ENCODE data around the gene IFT88.

The IFT88 gene

DNA sequence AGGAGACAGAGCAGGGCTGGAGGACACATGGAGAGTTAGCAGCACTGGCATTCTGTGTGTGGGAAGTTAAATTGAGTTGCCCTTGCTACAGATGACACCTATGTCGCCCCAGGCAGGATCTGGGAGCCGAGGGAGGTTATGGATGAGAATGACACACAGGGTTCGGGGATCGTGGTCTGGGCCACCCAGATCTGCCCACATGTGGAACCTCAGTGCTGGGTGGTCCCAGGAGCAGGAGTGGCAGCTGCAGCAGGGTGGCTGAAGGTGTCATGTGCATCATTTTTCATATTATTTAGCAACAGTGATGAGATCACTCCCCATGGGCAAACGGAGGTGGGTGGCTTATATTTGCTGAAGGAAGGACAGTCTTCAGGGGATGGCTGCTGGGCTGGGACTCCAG, 139.7 kb downstream of the IFT88 start:
- Mint-ChIP-seq H3K36me3 (no peaks in the 10 kb centered on the region), H3K27me3 (no peaks in the 10 kb centered on the region), H3K4me3 (no peak overlapping the region), H3K4me1 (peaks cover 8% of the 10 kb centered on the region), H3K27ac (no peak overlapping the region), H3K9me3 (no peaks in the 10 kb centered on the region)
- ATAC-seq, result no peak

DNA sequence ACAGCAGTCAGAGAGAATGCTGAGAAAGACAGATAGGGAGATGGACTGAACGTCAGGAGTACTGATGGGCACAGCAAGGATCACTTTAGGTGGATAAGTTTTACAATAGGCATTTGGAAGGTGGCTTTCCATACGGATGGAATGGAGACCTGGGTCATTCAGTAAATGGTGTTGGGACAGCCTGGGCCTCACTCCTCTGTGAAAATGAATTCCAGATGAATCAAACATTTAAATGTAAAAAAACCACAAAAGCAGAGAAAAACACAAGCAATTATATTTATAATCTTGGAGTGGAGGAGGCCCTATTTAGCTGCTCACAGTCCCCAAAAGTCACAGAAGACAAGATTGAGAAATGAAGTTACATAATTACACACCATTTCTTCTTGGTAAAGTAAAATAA, 141.3 kb downstream of the IFT88 start:
- H3K36me3 Mint-ChIP-seq, result no peaks in the 10 kb centered on the region
- ATAC-seq, result no peak
- no peaks in the 10 kb centered on the region for H3K9me3 Mint-ChIP-seq
- peaks cover 15% of the 10 kb centered on the region for H3K4me1 Mint-ChIP-seq
- H3K27me3 Mint-ChIP-seq, result peaks cover 9% of the 10 kb centered on the region
- no peak overlapping the region for H3K27ac Mint-ChIP-seq
- no peak overlapping the region for H3K4me3 Mint-ChIP-seq

- Mint-ChIP-seq H3K27ac (no peak overlapping the region), H3K4me1 (peaks cover 12% of the 10 kb centered on the region)
Observed at GRCh38 chr13:20709369-20709768, 142.4 kb downstream of the IFT88 start.

DNA sequence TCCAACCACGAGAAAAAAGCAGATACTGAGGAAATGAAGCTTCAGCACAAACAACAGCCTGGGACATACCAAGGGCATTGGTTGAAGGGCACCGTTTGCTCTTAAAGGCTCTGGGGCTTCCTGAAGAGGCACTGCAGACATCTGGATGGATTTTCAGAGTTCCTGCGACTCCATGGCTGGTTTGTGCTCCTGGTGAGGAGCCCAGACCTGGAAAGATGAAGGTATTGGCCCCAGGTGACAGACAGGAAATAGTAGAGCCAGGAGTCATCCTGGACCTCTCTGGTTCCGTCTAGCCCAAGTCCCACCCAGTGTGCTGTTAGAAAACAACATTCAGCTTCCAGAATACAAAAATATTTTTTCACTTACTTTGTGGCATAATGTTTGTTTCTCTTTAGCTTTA, 142.8 kb downstream of the IFT88 start:
- peaks cover 22% of the 10 kb centered on the region for H3K27me3 Mint-ChIP-seq
- H3K4me1 Mint-ChIP-seq, result peaks cover 12% of the 10 kb centered on the region
- no peak for ATAC-seq
- no peaks in the 10 kb centered on the region for H3K36me3 Mint-ChIP-seq
- H3K9me3 Mint-ChIP-seq, result no peaks in the 10 kb centered on the region
- no peak overlapping the region for H3K4me3 Mint-ChIP-seq
- no peak overlapping the region for H3K27ac Mint-ChIP-seq

More at GRCh38 chr13:20709369-20709768, 142.4 kb downstream of the IFT88 start:
- Mint-ChIP-seq H3K9me3 (no peaks in the 10 kb centered on the region), H3K4me3 (no peak overlapping the region), H3K27me3 (peaks cover 18% of the 10 kb centered on the region), H3K36me3 (no peaks in the 10 kb centered on the region)
- no peak for ATAC-seq

GRCh38 chr13:20711301-20712044, 144.5 kb downstream of the IFT88 start:
- no peak for ATAC-seq
- Mint-ChIP-seq H3K27me3 (peaks cover 23% of the 10 kb centered on the region), H3K27ac (no peak overlapping the region), H3K36me3 (no peaks in the 10 kb centered on the region), H3K9me3 (no peaks in the 10 kb centered on the region), H3K4me1 (peaks cover 12% of the 10 kb centered on the region), H3K4me3 (no peak overlapping the region)

- no peak for ATAC-seq
- Mint-ChIP-seq H3K4me1 (peaks cover 12% of the 10 kb centered on the region), H3K27me3 (peaks cover 23% of the 10 kb centered on the region), H3K27ac (no peak overlapping the region), H3K9me3 (no peaks in the 10 kb centered on the region), H3K36me3 (no peaks in the 10 kb centered on the region), H3K4me3 (no peak overlapping the region)
Observed at GRCh38 chr13:20713014-20713376, 146.0 kb downstream of the IFT88 start.

DNA sequence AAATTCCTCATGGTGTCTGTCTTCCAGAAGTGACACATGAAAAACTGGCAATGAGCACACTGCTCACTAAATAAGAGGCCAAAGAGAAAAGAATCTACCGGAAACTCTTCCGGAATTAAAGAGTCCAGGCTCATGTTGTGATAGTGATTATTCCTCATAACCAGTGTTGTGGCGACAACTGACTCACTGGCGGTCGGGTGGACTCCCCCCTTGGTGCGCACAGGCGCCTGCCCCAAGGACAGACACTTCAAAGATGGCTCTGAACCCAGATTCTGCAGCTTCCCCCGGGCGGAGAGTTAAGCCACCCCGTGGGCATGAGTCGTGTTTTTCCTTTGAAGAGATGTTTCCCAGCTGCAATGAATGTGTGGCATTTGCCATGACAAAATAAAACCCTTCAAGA, 146.8 kb downstream of the IFT88 start:
- Mint-ChIP-seq H3K4me1 (peaks cover 12% of the 10 kb centered on the region), H3K27ac (no peak overlapping the region), H3K4me3 (no peak overlapping the region), H3K9me3 (no peaks in the 10 kb centered on the region), H3K36me3 (no peaks in the 10 kb centered on the region), H3K27me3 (peaks cover 23% of the 10 kb centered on the region)
- no peak for ATAC-seq

- ATAC-seq, result no peak
- Mint-ChIP-seq H3K9me3 (no peaks in the 10 kb centered on the region), H3K27ac (no peak overlapping the region), H3K27me3 (peaks cover 23% of the 10 kb centered on the region), H3K4me1 (peaks cover 12% of the 10 kb centered on the region), H3K4me3 (no peak overlapping the region), H3K36me3 (no peaks in the 10 kb centered on the region)
Observed at GRCh38 chr13:20714161-20714560, 147.2 kb downstream of the IFT88 start.

- Mint-ChIP-seq H3K9me3 (no peaks in the 10 kb centered on the region), H3K4me1 (peaks cover 12% of the 10 kb centered on the region), H3K4me3 (no peak overlapping the region), H3K36me3 (no peaks in the 10 kb centered on the region), H3K27me3 (peaks cover 23% of the 10 kb centered on the region), H3K27ac (no peak overlapping the region)
- no peak for ATAC-seq
Observed at GRCh38 chr13:20714563-20715329, 147.8 kb downstream of the IFT88 start.

- peaks cover 12% of the 10 kb centered on the region for H3K4me1 Mint-ChIP-seq
- H3K36me3 Mint-ChIP-seq, result no peaks in the 10 kb centered on the region
- H3K27ac Mint-ChIP-seq, result no peak overlapping the region
- peaks cover 23% of the 10 kb centered on the region for H3K27me3 Mint-ChIP-seq
- H3K9me3 Mint-ChIP-seq, result no peaks in the 10 kb centered on the region
- no peak overlapping the region for H3K4me3 Mint-ChIP-seq
- ATAC-seq, result no peak
Observed at GRCh38 chr13:20715330-20715712, 148.4 kb downstream of the IFT88 start.

DNA sequence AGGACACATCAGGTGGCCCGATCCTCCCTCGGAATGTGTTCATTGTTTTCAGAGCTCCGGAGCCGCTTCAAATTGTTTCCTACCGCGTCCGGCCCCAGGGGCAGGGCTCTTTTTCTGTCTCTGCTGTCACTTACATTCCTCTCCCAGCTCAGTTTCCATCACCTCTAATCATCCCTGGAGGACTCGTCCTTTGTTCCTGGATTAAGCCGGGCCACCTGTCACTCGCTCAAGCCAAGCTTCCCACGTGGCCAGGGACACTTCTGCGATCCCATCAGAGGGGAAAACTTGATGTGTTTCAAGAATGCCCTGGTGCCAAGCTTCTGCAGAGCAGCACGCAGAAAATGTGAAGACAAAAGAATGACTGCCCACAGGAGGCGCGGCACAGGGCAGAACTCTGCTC, 150.0 kb downstream of the IFT88 start:
- no peak overlapping the region for H3K27ac Mint-ChIP-seq
- H3K9me3 Mint-ChIP-seq, result no peaks in the 10 kb centered on the region
- peaks cover 15% of the 10 kb centered on the region for H3K4me1 Mint-ChIP-seq
- no peak overlapping the region for H3K4me3 Mint-ChIP-seq
- H3K36me3 Mint-ChIP-seq, result no peaks in the 10 kb centered on the region
- no peak for ATAC-seq
- peaks cover 23% of the 10 kb centered on the region for H3K27me3 Mint-ChIP-seq

DNA sequence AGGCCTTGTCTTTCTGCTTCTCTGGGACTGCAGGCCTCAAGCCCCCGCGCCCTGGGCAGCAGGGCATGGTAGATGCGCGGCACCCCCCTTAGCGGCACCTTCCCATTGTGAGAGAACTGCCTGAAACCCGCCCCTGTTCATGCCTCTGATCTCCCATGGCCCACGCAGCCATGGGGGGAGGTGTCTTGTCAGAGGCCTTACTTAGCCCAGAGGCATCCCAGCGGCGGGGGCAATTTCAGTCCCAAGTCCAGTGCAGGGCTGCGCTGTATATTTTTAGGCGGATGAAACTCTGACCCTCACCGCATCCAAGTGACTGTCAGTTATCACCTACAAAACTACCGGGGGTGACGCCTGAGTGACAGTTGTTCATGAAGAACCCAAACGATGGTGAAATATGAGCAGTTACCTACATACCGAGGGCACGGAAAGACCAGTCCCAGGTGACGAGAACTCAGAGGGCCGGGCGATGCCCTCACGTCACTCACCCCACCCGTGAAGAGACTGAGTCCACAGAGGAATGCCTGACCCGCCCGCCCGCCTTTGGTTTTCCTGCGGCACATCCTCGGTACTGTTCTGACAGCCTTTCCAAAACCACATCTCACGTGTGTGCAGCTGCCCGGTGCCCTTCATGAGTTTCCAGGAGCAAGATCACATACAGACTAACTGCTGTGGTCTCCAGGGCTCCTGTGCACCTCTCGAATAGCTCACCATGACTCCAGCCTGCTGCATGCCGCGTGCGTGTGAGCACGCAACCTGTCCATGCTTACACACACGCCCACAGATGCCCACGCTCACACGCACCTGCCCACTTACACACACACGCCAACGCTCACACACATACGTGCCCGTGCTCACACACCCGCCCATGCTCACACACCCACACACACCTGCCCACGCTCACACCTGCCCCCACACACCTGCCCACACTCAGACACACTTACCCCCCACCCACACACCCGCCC, 150.9 kb downstream of the IFT88 start:
- H3K4me1 Mint-ChIP-seq, result peaks cover 9% of the 10 kb centered on the region
- no peak for ATAC-seq
- H3K27me3 Mint-ChIP-seq, result peaks cover 15% of the 10 kb centered on the region
- H3K27ac Mint-ChIP-seq, result no peak overlapping the region
- no peaks in the 10 kb centered on the region for H3K36me3 Mint-ChIP-seq
- no peaks in the 10 kb centered on the region for H3K9me3 Mint-ChIP-seq
- H3K4me3 Mint-ChIP-seq, result no peak overlapping the region

DNA sequence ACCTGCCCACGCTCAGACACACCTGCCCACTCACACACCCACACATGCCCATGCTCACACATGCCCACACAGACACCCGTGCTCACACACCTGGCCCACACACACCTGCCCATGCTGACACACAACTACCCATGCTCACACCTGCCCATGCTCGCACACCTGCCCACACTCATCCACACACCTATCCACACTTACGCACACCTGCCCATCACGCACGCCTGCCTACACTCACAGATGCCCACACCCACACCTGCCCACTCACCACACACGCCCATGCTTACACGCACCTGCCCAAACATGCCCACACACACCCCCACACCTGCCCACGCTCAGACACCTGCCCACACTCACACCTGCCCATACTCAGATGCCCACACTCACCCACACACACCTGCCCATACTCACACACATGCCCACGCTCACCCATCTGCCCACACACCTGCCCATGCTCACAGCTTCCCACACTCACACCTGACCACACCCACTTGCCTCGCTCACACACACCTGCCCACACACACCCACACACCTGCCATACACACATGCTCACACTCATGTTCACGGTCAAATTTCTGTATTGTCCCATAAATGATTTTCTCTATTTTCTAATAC, 152.1 kb downstream of the IFT88 start:
- Mint-ChIP-seq H3K27ac (no peak overlapping the region), H3K27me3 (peaks cover 9% of the 10 kb centered on the region), H3K4me3 (no peak overlapping the region), H3K9me3 (no peaks in the 10 kb centered on the region), H3K36me3 (no peaks in the 10 kb centered on the region), H3K4me1 (peaks cover 7% of the 10 kb centered on the region)
- no peak for ATAC-seq

GRCh38 chr13:20719783-20720182, 152.8 kb downstream of the IFT88 start:
- Mint-ChIP-seq H3K27ac (no peak overlapping the region), H3K4me3 (no peak overlapping the region), H3K4me1 (peaks cover 7% of the 10 kb centered on the region), H3K36me3 (no peaks in the 10 kb centered on the region), H3K9me3 (no peaks in the 10 kb centered on the region), H3K27me3 (peaks cover 2% of the 10 kb centered on the region)
- ATAC-seq, result no peak

- Mint-ChIP-seq H3K4me1 (peaks cover 7% of the 10 kb centered on the region), H3K36me3 (no peaks in the 10 kb centered on the region), H3K9me3 (no peaks in the 10 kb centered on the region), H3K27me3 (no peaks in the 10 kb centered on the region), H3K4me3 (no peak overlapping the region), H3K27ac (no peak overlapping the region)
- ATAC-seq, result no peak
Observed at GRCh38 chr13:20720499-20720898, 153.5 kb downstream of the IFT88 start.
